ENCODE results near the gene UAP1. TPM values are rescaled to one million over a fixed set of nuclear protein-coding genes. Genes with fewer than 3 reads are reported as not detected.
A peak's percentile ranks its signal among the peaks of the same experiment; 100 is the strongest.

Gene UAP1
- total and polyA plus RNA-seq, 8 donors, result 38.7 to 53.8 (median 46.6) TPM

DNA sequence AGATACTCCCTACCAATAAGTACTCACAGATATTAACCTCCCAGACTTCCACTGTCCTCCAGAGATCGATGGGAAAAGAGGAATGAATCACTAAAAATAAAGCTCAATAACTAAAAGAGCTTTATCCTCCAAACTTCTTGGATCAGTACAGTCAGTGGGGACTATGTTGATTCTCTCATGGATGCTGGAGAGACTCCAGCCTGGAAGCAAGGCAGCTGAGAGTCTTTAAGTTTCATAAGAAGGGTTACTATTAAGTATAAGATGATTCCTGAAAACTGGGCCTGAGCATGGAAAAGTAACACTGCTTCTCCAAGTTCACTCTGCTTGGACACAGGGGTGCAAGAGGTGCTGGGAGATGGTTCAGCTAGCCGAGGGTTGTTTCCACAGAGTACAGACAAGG is 64.6 kb downstream of the UAP1 start:
- H3K9me3 ChIP-seq, result no peaks in the 10 kb centered on the region
- ATAC-seq (peak in 2 of 4 donors; percentile 14 to 25), DNase-seq (no peak), FAIRE-seq (no peak)
- TF ChIP-seq, protein P1, sequence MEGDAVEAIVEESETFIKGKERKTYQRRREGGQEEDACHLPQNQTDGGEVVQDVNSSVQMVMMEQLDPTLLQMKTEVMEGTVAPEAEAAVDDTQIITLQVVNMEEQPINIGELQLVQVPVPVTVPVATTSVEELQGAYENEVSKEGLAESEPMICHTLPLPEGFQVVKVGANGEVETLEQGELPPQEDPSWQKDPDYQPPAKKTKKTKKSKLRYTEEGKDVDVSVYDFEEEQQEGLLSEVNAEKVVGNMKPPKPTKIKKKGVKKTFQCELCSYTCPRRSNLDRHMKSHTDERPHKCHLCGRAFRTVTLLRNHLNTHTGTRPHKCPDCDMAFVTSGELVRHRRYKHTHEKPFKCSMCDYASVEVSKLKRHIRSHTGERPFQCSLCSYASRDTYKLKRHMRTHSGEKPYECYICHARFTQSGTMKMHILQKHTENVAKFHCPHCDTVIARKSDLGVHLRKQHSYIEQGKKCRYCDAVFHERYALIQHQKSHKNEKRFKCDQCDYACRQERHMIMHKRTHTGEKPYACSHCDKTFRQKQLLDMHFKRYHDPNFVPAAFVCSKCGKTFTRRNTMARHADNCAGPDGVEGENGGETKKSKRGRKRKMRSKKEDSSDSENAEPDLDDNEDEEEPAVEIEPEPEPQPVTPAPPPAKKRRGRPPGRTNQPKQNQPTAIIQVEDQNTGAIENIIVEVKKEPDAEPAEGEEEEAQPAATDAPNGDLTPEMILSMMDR (IDR thresholded peaks at IDR 0.05), result no peak
- no peaks in the 10 kb centered on the region for H3K27me3 ChIP-seq
- H3K27ac ChIP-seq, result no peak overlapping the region
- H3K4me1 ChIP-seq, result peaks cover 0 to 4% (median 0%) of the 10 kb centered on the region in 3 donors
- no peak overlapping the region for H3K4me3 ChIP-seq
- intact Hi-C loops (cut with DNase I), result no loop called here
- H3K36me3 ChIP-seq, result no peaks in the 10 kb centered on the region
- 67 to 71% methylated on average over 2 of the region's 2 CpGs for WGBS, 2 donors

DNA sequence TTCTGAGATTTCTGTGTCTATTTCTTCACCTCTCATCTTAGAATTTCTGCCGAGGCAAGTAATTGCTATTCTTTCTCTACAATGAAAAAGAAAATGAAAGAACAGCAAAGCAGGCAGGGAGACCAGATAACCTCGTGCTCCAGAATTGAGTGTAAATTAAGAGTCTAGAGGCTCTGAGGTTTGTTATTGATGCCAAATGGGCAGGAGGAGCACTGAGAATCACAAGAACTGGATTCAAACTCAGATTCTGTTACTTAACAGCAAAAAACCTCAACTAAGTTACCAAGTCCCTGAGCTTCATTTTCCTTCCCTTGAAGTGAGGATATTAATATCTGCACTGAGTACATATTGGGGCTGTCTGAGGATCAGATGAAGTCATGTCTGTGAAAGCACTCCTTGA is 65.2 kb downstream of the UAP1 start:
- Histone ChIP-seq H3K36me3 (no peaks in the 10 kb centered on the region), H3K27me3 (no peaks in the 10 kb centered on the region), H3K27ac (no peak overlapping the region), H3K9me3 (no peaks in the 10 kb centered on the region), H3K4me3 (no peak overlapping the region), H3K4me1 (peaks cover 0 to 4% (median 0%) of the 10 kb centered on the region in 3 donors)
- 15 to 22% methylated on average over 2 of the region's 2 CpGs for WGBS, 2 donors
- intact Hi-C loops (cut with DNase I), result no loop called here
- ATAC-seq (peak in 2 of 4 donors; percentile 47), FAIRE-seq (no peak), DNase-seq (no peak)
- TF ChIP-seq, protein P1 (IDR thresholded peaks at IDR 0.05), result no peak

DNA sequence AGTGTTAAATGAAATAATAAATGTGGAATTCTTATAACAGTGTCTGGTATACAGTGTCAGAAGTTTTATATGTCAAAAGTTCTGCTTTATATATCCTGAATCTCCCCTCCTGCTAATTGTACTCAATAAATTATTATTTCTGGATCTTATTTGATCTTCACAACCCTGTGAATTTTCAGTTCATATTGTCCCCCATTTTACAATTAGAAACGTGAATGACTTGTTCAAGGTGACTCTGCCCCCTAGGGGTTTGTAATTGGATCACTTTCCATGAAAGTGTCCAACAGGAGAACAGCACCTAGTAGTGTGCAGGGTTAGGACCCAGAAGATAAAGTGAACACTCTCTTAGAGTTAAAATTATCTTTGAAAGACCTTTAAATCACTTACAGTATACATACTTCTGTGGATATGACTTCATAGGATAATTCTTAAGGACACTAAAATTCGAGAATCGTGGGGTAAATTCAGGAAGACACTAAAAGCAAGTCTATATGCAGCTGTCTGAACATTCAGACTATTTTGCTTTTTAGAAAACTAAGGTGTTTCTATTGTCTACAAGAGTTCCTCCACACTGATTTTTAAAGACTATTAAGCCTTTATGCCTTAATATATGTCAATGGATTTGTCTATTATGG is 66.3 kb downstream of the UAP1 start:
- H3K4me1 ChIP-seq, result peaks cover 0 to 4% (median 0%) of the 10 kb centered on the region in 3 donors
- no peaks in the 10 kb centered on the region for H3K9me3 ChIP-seq
- H3K4me3 ChIP-seq, result no peak overlapping the region
- H3K36me3 ChIP-seq, result no peaks in the 10 kb centered on the region
- TF ChIP-seq, protein P1 (IDR thresholded peaks at IDR 0.05), result peak in 2 of 4 donors; percentile 31 to 34
- no peak overlapping the region for H3K27ac ChIP-seq
- peak in 2 of 4 donors; percentile 54 to 65 for ATAC-seq
- intact Hi-C loops (cut with DNase I), result no loop called here
- no peaks in the 10 kb centered on the region for H3K27me3 ChIP-seq
- DNase-seq, result no peak
- FAIRE-seq, result no peak
- 56% methylated on average over 3 of the region's 3 CpGs for WGBS, 2 donors

DNA sequence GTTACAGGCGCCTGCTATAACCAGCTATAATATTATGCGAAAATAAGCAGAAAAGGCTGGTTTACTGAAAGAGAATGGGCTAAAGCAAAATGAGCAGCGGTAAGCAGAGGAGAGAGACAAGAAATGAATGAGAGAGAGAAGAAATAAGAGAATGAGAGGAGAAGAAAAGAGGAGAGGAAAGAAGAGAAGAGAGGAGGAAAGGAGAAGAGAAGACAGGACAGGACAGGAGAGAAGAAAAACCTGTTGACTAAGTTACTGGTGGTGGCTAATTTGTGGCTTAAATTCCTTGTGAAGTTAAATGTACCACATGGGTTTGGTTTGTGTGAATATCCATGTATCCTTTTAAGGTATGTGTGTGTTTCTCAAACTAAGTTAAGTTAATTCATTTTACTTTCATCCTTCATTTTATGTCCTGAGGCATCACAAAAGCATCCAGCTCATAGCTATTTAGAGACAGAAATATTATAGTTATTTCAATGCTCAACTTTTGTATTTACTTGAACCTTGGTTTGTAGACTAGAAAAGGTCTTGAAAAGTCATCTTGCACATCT is 67.6 kb downstream of the UAP1 start:
- Histone ChIP-seq H3K9me3 (no peaks in the 10 kb centered on the region), H3K36me3 (no peaks in the 10 kb centered on the region), H3K4me3 (no peak overlapping the region), H3K27ac (no peak overlapping the region), H3K27me3 (no peaks in the 10 kb centered on the region), H3K4me1 (peaks cover 0 to 4% (median 0%) of the 10 kb centered on the region in 3 donors)
- 90 to 94% methylated on average over 3 of the region's 3 CpGs for WGBS, 2 donors
- TF ChIP-seq, protein P1 (IDR thresholded peaks at IDR 0.05), result no peak
- FAIRE-seq, result no peak
- DNase-seq, result no peak
- no peak for ATAC-seq
- intact Hi-C loops (cut with DNase I), result no loop called here

DNA sequence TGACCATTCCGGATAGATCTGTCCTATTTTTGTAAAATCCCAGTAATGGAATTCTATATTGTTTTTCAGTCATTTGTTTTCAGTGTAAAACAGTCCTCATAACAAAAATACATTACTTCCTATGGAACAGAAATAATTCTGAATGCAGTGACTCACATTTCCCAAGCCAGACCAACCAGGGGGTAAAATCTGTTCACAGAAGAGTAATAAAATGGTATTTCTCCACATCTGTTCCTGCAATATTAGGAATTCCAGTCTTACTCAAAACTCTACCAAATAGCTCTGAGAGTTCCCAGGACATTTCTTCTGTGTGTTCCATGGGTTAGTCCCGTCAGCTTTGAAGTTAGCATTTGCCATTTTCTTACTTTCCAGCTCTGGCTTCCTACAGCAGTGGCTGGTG is 68.1 kb downstream of the UAP1 start:
- intact Hi-C loops (cut with DNase I), result no loop called here
- ATAC-seq (no peak), DNase-seq (no peak), FAIRE-seq (no peak)
- H3K36me3 ChIP-seq, result no peaks in the 10 kb centered on the region
- H3K4me3 ChIP-seq, result no peak overlapping the region
- no peaks in the 10 kb centered on the region for H3K9me3 ChIP-seq
- H3K27me3 ChIP-seq, result no peaks in the 10 kb centered on the region
- no peak overlapping the region for H3K27ac ChIP-seq
- TF ChIP-seq, protein P1 (IDR thresholded peaks at IDR 0.05), result no peak
- 83 to 87% methylated on average over 2 of the region's 2 CpGs for WGBS, 2 donors
- peaks cover 0 to 4% (median 0%) of the 10 kb centered on the region in 3 donors for H3K4me1 ChIP-seq
